Activated T-cell treated with anti-CD3 and anti-CD28 coated beads, Interleukin-2, amount 50 U/mL, for 1 hour (primary cell): ENCODE data around the gene INPP5A.
"Not testable (repeated sequence)": the region's sequence is repeated elsewhere in the genome, so short reads cannot be mapped to it uniquely, and the experiment has no call there.

Experiments used
- DNase-seq: peaks from one replicate; pipeline ENCODE4 v3.0.0-alpha.2; 2020

The INPP5A gene

DNA sequence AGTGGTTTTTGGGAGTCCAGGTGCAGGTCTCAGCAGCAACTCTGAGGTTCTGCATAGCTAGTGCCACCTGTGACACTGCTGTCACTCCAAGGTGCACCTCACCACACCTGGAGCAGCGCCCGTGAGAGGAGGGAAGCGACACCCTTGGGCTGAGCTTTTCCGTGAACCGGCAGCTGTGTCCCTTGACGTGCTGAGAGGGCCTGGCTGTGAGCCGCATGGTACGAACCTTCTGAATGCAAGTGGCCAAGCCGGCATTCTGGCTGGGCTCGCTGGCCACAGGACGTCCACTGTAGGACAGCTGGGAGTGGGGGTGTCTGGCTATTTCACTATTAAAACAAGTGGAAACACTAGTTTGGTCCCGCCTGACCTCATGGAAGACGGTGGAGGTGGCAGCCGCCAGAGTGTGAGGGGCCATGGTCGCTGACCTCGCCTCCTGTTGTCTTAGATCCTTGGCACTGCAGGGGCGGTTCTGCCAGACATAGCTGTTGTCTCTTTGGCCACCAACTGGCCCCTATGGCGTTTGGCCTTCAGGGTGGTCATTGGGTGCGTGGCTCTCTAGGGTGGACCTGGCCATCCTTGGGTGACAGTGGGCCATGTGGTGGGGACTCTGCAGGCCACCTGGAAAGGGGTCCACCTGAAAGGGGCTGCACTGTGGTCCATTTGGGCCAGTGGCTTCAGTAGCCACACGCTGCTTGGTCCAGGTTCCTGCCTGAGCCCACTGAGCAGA lies 12.9 kb downstream of the INPP5A start:
- peak; percentile 15 for DNase-seq

- peak; percentile 33 for DNase-seq
Observed at GRCh38 chr10:132551093-132551807, 13.7 kb downstream of the INPP5A start.

DNA sequence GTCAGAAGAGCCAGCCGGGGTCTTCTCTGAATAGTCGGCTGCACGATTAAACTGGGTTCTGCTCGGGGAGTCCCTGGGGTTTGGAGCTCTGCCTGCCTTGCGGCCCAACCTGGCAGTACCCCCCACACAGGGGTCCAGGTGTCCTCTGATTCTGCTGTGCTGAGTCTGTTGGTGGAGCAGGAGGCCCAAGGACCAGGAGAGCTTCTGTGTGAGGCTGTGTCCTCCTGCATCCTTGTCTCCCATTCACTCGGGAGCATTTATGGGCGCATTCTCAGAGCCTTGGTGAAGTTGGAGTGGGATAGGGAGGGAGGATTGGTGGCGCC lies 14.2 kb downstream of the INPP5A start:
- DNase-seq: no peak

DNA sequence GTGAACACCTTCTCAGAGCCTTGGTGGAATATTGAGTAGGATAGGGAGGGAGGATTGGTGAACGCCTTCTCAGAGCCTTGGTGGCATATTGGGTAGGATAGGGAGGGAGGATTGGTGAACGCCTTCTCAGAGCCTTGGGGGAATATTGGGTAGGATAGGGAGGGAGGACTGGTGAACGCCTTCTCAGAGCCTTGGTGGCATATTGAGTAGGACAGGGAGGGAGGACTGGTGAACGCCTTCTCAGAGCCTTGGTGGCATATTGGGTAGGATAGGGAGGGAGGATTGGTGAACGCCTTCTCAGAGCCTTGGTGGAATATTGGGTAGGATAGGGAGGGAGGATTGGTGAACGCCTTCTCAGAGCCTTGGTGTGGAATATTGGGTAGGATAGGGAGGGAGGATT lies 15.0 kb downstream of the INPP5A start:
- DNase-seq: not testable (repeated sequence)

GRCh38 chr10:132553568-132553967 lies 16.0 kb downstream of the INPP5A start:
- not testable (repeated sequence) for DNase-seq

DNA sequence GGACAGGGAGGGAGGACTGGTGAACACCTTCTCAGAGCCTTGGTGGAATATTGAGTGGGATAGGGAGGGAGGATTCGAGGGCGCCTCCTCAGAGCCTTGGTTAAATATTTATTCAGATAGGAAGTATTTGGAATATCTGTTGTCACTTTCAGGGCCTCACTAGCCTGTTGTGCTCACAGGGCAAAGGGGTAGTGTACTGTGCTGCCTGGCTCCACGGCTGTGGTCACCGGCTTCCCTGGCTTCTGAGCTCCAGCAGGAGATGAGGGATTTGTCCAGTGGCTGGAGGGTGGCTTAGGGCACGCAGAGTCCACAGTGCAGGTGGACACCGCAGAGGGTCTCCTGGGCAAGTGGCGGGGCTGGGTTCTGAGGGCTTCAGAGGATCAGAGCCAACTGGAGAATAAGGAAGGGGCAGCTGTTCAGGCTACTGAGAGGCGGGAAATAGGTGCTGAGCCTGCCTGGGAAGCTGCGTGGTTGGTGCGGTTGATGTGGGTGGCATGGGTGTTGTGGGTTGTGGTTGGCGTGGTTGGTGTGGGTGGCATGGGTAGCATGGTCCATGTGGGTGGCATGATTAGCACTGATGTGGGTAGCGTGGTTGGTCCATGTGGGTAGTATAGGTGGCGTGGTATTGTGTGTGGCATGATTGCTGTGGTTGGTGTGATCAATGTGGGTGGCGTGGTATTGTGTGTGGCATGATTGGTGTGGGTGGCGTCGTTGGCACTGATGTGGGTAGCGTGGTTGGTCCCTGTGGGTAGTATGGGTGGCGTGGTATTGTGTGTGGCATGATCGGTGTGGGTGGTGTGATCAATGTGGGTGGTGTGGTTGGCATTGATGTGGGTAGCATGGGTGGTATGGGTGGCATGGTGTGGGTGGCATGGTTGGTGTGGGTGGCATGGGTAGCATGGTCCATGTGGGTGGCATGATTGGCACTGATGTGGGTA lies 16.7 kb downstream of the INPP5A start:
- DNase-seq: peak; percentile 19

DNA sequence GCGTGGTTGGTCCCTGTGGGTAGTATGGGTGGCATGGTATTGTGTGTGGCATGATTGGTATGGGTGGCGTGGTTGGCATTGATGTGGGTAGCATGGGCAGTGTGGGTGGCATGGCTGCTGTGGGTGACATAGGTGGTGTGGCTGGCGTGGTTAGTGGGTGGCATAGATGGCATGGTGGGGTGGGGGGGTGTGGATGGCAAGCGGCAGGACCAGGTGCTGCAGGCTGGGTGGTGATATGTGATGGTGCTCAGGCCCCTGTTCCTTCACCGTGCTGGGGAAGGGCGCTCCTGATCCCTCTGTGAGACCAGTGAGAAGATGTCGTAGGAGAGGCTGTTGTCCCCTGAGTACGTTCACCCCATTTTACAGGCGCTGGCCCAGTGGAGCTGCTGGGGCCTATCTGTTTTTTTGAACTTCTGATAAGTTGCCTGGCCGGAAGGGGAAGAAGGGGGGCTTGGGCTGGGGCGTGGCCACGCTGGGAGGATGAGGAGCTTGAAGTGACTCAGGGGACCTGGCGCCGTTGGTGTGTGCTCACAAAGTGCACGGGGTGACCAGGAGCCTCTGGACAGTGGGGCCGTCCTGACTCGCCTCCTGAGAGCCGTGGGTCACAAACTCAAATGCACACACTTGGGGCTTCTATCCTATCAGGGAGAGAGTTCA lies 17.5 kb downstream of the INPP5A start:
- peak; percentile 53 for DNase-seq

DNA sequence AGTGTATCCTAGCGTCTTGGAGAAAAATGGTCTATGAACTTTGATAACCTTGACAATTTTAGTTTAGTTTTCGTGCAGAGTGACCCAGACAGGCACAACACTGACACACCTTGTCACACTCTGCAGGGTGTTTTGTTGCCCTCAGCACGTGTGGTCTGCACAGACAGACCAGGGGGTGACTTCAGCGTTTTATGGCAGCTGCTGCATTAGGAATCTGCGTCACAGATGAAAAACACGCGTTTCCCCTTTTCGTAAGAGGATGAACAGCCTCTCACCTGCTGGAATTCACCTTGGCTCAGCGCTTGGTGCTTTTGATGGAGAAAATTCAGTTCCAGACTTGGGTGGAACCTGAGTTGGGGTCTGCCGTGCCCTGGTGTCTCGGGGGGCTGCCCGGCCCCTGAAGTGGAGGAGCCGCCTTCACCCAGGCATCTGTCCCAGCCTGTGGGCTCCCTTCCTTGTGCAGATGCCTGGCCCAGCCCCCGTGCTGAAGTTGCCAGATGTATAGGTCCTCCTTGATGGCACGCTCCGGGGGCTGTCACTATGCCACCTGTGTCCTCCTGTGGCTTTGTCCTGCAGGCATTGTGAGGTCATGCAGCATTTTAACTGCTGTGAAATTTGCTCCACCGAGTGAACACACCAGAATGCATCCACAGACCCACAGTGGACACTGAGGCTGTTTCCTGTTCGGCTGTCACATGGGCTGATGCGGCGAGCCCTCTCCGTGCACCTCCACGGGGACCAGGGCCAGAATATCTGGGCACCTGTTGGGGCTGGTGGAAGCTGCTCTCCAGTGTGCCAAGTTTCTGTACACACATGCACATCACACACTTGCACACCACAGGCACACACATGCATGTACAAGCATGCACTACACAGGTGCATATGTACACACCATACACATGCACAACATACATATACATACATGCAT lies 18.3 kb downstream of the INPP5A start:
- no peak for DNase-seq

GRCh38 chr10:132556994-132557441 lies 19.4 kb downstream of the INPP5A start:
- no peak for DNase-seq

DNA sequence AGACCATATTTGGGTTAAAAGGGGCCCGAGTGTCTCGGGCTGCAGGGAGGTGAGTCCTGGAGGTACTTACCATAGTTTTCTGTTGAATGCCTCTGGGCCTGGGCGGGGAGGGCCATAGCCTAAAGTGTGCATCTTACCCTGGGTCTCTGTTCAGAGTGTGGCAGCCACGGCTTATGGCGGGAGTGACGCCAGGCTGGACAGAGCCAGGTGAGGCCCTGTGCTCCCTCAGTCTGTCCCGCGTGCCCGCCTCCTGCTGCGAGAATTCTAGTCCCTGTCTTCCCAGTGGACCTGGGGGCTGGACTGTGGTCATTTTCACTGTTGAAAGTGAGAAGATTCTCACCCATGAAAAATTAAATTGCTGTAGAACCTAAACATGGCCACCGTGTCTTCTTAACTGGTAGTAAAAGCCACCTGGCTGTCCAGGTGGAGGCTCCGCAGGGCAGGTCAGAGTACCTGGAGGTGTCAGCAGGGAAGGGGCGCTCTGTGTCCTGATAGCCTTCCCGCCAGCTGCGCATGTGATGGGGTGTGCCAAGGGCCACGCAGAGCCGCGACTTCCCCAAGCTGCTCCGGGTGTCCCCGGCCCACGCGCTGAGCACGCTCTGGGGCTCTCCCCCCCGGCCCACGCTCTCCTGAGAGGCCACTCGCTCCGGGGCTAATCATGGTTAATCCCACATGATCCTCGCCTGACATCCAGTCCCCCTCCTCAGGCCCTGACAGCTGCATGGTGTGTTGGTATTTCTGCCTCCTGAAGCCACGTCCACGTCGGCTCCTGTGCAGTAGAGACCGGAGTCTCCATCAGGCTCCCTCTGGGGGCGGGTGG lies 20.3 kb downstream of the INPP5A start:
- DNase-seq: no peak

- DNase-seq: no peak
Observed at GRCh38 chr10:132558516-132559413, 21.2 kb downstream of the INPP5A start.

- DNase-seq: no peak
Observed at GRCh38 chr10:132559538-132559937, 22.0 kb downstream of the INPP5A start.

DNA sequence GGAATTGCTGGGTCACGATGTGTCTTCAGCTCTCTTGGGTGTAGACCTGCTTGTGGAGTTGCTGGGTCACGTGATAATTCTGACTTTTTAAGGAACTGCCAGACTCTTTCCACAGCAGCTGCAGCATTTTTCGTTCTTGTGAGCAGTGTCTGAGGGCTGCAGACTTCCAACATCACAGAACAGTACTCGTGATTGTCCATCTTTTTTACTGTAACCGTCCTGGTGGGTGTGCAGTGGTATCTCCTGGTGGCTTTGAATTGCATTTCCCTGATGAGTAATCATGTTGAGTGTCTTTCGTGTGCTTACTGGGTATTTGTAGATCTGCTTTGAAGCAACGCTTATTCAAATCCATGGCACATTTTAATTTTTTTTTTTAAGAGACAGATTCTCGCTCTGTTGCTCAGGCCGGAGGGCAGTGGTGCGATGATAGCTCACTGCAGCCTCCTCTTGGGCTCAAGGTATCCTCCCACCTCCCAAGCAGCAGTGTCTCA lies 22.7 kb downstream of the INPP5A start:
- DNase-seq: no peak

- DNase-seq: no peak
Observed at GRCh38 chr10:132562177-132562915, 24.8 kb downstream of the INPP5A start.

GRCh38 chr10:132562916-132563456 lies 25.4 kb downstream of the INPP5A start:
- no peak for DNase-seq

GRCh38 chr10:132563485-132564248 lies 26.1 kb downstream of the INPP5A start:
- DNase-seq: no peak

- no peak for DNase-seq
Observed at GRCh38 chr10:132564249-132564605, 26.6 kb downstream of the INPP5A start.

DNA sequence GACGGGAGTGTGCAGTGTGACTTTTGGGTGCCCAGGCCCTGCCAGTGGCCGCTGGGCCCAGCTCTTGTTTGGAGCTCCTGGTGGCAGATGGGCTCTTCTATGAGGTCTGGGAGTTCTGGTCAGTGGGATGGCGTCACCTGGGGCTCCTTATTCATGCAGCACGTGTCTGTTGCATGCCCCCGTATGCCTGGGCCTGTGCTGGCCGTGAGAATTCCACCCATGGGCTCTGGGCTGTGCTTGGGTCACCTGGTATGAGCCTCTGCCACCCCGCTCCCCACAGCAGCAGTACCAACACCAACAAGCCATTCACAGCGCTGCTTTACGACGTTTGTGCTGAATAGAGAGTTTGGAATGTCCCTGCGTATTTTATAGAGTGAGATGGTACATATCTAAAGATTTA lies 27.1 kb downstream of the INPP5A start:
- DNase-seq: no peak
